GM21526 (cell line): ENCODE data around the gene FOXE1.

Experiments
- ATAC-seq: cut with Tn5 transposase; IDR thresholded peaks from one replicate; pipeline ENCODE4 v1.9.1; 2021; ENCODE audit warnings: moderate library complexity; ENCODE audit not compliant: unreplicated experiment, low FRiP score

Gene FOXE1

GRCh38 chr9:97905228-97905627 is 52.2 kb downstream of the FOXE1 start:
- no peak for ATAC-seq
